Right lobe of liver (tissue), 6 donors: Measurements from ENCODE around the gene CUX1. TPM values are rescaled to one million over a fixed set of nuclear protein-coding genes. Genes with fewer than 3 reads are reported as not detected.

Experiments
- ATAC-seq, 4 donors: fragments of 200-7000 bp; cut with Tn5 transposase; one replicate each; pipeline ENCODE4 v1.9.1; 2020; ENCODE audit warnings: mild to moderate bottlenecking in 4 of 4, moderate library complexity in 4 of 4
- DNase-seq, 3 donors: peaks; one replicate each; pipeline ENCODE4 v3.0.0-alpha.2; 2020
- H3K27ac ChIP-seq, 3 donors: fragments of 200-600 bp; one replicate each; pipeline ENCODE4 v1.8.0; 2022
- H3K27me3 ChIP-seq, 2 donors: fragments of 200-600 bp; one replicate each; pipeline ENCODE4 v1.8.0; 2022
- H3K36me3 ChIP-seq, 4 donors: fragments of 200-600 bp; sonication (generic) in 1 of 4; one replicate each; pipeline versions ENCODE4 v1.5.1 to v1.8.0; 2017 to 2022; ENCODE audit warnings: control low read depth in 1 of 4
- H3K4me1 ChIP-seq, 4 donors: fragments of 200-600 bp; sonication (generic) in 1 of 4; one replicate each; pipeline versions ENCODE4 v1.5.1 to v1.8.0; 2017 to 2022; ENCODE audit warnings: control low read depth in 1 of 4
- H3K4me3 ChIP-seq, 3 donors: fragments of 200-600 bp; one replicate each; pipeline ENCODE4 v1.8.0; 2022
- H3K9me3 ChIP-seq, 4 donors: fragments of 200-600 bp; sonication (generic) in 1 of 4; one replicate each; pipeline versions ENCODE4 v1.5.1 to v1.8.0; 2017 to 2022; ENCODE audit warnings: control low read depth in 1 of 4
- CTCF ChIP-seq, 4 donors: fragments of 200-600 bp in 3 of 4; fragments of 450-650 bp in 1 of 4; IDR thresholded peaks; one replicate each; pipeline versions ENCODE4 v1.5.1 to v1.8.0; 2016 to 2022; ENCODE audit warnings: antibody characterized with exemption in 4 of 4, mild to moderate bottlenecking in 2 of 4
- POLR2A ChIP-seq: fragments of 450-650 bp; IDR thresholded peaks from one replicate; pipeline ENCODE4 v1.6.1; 2017; ENCODE audit warnings: antibody characterized with exemption, mild to moderate bottlenecking
- WGBS: methylation state at CpG from one replicate; pipeline ENCODE4 v1.1.6; 2018; ENCODE audit warnings: low coverage, low lambda C conversion rate; ENCODE audit not compliant: insufficient coverage; ENCODE audit errors: missing lambda C conversion rate; 5-methylcytosine and 5-hydroxymethylcytosine counted together
- intact Hi-C, 2 donors: fragments of 100-400 bp; cut with DNase I; formaldehyde crosslinking; loops; one replicate each; pipeline versions ENCODE4 v1.11.2 to v1.14.1; 2022
- total RNA-seq, 6 experiments: library from RNA; depleted of rRNA in 2 of 6; stranded (reverse); fragments of >200 nt in 2 of 6; fragmentation: NEBNext Ultra II Directional in 3 of 6; extraction: Animal tissue kit (Norgen Biotek cat#: 25700) in 3 of 6; gene quantifications; one replicate each; pipeline versions ENCODE4 v1.1.0 to v1.2.4, GENCODE V29; 2016 to 2023
- donor health status: DM: no; HTN: yes; CAD: no.
- donor health status: DM: no; HTN: no; CAD: no.
- donor health status: DM: no; HTN: no; CAD: no.
- donor health status: DM: no; HTN: yes; CAD: no.
- donor health status: DM: no; HTN: yes; CAD: no.

Gene CUX1
- total RNA-seq, 6 experiments from 2014 or later, result 34.3 to 53.1 (median 40.6) TPM

GRCh38 chr7:101934618-101935017 lies 117.2 kb downstream of the CUX1 start:
- TF ChIP-seq POLR2A, result no peak
- peaks cover 0 to 34% (median 13%) of the 10 kb centered on the region in 4 donors for H3K4me1 ChIP-seq
- intact Hi-C loops, result no loop called here
- ATAC-seq (peak; percentile 19 to 54 (median 50)), DNase-seq (no peak)
- no peaks in the 10 kb centered on the region for H3K36me3 ChIP-seq
- peak overlapping the region in 1 of 3 donors; percentile 24 for H3K4me3 ChIP-seq
- WGBS, result 39% methylated on average over 9 of the region's 11 CpGs
- peak overlapping the region; percentile 57 to 86 (median 85) for H3K27ac ChIP-seq
- no peaks in the 10 kb centered on the region for H3K9me3 ChIP-seq
- no peaks in the 10 kb centered on the region for H3K27me3 ChIP-seq

GRCh38 chr7:101935521-101936141 lies 118.2 kb downstream of the CUX1 start:
- ATAC-seq (peak; percentile 87 to 94 (median 91)), DNase-seq (peak; percentile 85 to 94 (median 94))
- intact Hi-C loops, result no loop called here
- peak overlapping the region in 2 of 3 donors; percentile 31 to 33 for H3K4me3 ChIP-seq
- peak overlapping the region; percentile 66 to 91 (median 85) for H3K27ac ChIP-seq
- no peaks in the 10 kb centered on the region for H3K27me3 ChIP-seq
- peaks cover 0 to 34% (median 13%) of the 10 kb centered on the region in 4 donors for H3K4me1 ChIP-seq
- no peaks in the 10 kb centered on the region for H3K36me3 ChIP-seq
- H3K9me3 ChIP-seq, result no peaks in the 10 kb centered on the region
- no peak for TF ChIP-seq CTCF (IDR thresholded peaks at IDR 0.05)
- TF ChIP-seq POLR2A, result peak; percentile 68
- WGBS, result 16% methylated on average over 9 of the region's 14 CpGs

- H3K4me3 ChIP-seq, result peak overlapping the region; percentile 14 to 33 (median 31)
- WGBS, result 47% methylated on average over 9 of the region's 13 CpGs
- H3K9me3 ChIP-seq, result no peaks in the 10 kb centered on the region
- H3K27ac ChIP-seq, result peak overlapping the region; percentile 66 to 91 (median 85)
- no peaks in the 10 kb centered on the region for H3K36me3 ChIP-seq
- intact Hi-C loops, result no loop called here
- DNase-seq (no peak), ATAC-seq (peak; percentile 13 to 36 (median 28))
- no peaks in the 10 kb centered on the region for H3K27me3 ChIP-seq
- TF ChIP-seq CTCF (IDR thresholded peaks at IDR 0.05) (no peak), POLR2A (no peak)
- peaks cover 0 to 35% (median 16%) of the 10 kb centered on the region in 4 donors for H3K4me1 ChIP-seq
These were observed 118.8 kb downstream of the CUX1 start for GRCh38 chr7:101936223-101936610.

DNA sequence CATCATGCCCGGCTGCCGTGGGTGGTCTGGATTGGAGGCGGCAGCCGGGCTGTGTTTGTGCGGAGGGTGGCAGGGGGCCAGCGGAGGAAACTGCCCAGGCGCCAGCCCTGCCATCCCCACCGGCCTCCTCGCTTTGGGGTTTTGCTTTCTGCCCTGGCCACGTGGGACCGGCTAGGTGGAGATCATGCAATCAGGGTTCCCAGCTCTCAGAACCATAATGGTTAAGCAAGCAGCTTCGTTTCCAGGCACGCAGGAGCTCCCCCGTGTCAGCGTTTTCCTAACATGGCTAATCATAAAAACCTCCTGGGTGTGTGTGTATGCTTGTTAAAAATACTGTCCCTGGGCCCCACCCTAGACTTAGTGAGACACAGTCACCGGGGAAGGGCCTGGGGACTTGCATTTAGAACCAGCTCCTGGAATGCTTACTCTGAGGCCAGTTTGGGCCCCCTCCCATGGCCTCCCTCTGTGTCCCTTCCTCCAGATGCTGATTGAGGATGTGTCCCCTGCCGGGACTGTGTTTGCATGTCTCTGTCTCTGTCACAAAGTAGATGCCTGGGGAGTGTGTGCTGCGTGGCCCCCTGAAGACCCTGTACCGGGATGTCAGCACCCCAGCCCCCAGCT lies 119.3 kb downstream of the CUX1 start:
- peaks cover 0 to 40% (median 18%) of the 10 kb centered on the region in 4 donors for H3K4me1 ChIP-seq
- WGBS, result no CpG with 5 or more reads among the region's 19 CpGs
- peak; percentile 32 to 61 (median 54) for ATAC-seq
- TF ChIP-seq POLR2A, result peak; percentile 44
- no peak for TF ChIP-seq CTCF (IDR thresholded peaks at IDR 0.05)
- intact Hi-C loops, result no loop called here
- DNase-seq, result peak in 2 of 3 donors; percentile 54 to 72
- H3K27ac ChIP-seq, result peak overlapping the region; percentile 66 to 91 (median 85)
- peak overlapping the region; percentile 14 to 33 (median 31) for H3K4me3 ChIP-seq
- H3K36me3 ChIP-seq, result no peaks in the 10 kb centered on the region
- H3K27me3 ChIP-seq, result no peaks in the 10 kb centered on the region
- no peaks in the 10 kb centered on the region for H3K9me3 ChIP-seq
